Activated naive CD4-positive, alpha-beta T cell treated with anti-CD3 and anti-CD28 coated beads, Interleukin-2, amount 50 U/mL, for 24 hours (primary cell): ENCODE results near the gene DPYSL4.

Experiments
- H3K27ac Mint-ChIP-seq: one replicate; pipeline ENCODE4 v1.8.0; 2021; ENCODE audit warnings: mild to moderate bottlenecking, mixed read lengths
- H3K27me3 Mint-ChIP-seq: one replicate; pipeline ENCODE4 v1.8.0; 2021; ENCODE audit warnings: mixed read lengths
- H3K36me3 Mint-ChIP-seq: one replicate; pipeline ENCODE4 v1.8.0; 2021; ENCODE audit warnings: mixed read lengths
- H3K4me1 Mint-ChIP-seq: one replicate; pipeline ENCODE4 v1.8.0; 2021; ENCODE audit warnings: mixed read lengths
- H3K4me3 Mint-ChIP-seq: one replicate; pipeline ENCODE4 v1.8.0; 2021; ENCODE audit warnings: mild to moderate bottlenecking, mixed read lengths
- H3K9me3 Mint-ChIP-seq: one replicate; pipeline ENCODE4 v1.8.0; 2021; ENCODE audit warnings: mixed read lengths

DPYSL4 gene

GRCh38 chr10:132203256-132204077 lies 16.7 kb downstream of the DPYSL4 start:
- no peaks in the 10 kb centered on the region for H3K27me3 Mint-ChIP-seq
- no peaks in the 10 kb centered on the region for H3K9me3 Mint-ChIP-seq
- no peak overlapping the region for H3K27ac Mint-ChIP-seq
- H3K36me3 Mint-ChIP-seq = no peaks in the 10 kb centered on the region
- H3K4me1 Mint-ChIP-seq = no peaks in the 10 kb centered on the region
- no peak overlapping the region for H3K4me3 Mint-ChIP-seq

- Mint-ChIP-seq H3K27ac (no peak overlapping the region), H3K4me1 (no peaks in the 10 kb centered on the region), H3K36me3 (no peaks in the 10 kb centered on the region), H3K27me3 (no peaks in the 10 kb centered on the region), H3K9me3 (no peaks in the 10 kb centered on the region), H3K4me3 (no peak overlapping the region)
These were observed 17.5 kb downstream of the DPYSL4 start for GRCh38 chr10:132204078-132204780.

- Mint-ChIP-seq H3K27ac (no peak overlapping the region), H3K9me3 (no peaks in the 10 kb centered on the region), H3K27me3 (no peaks in the 10 kb centered on the region), H3K4me1 (no peaks in the 10 kb centered on the region), H3K4me3 (no peak overlapping the region), H3K36me3 (no peaks in the 10 kb centered on the region)
These were observed 18.2 kb downstream of the DPYSL4 start for GRCh38 chr10:132204781-132205473.

- no peaks in the 10 kb centered on the region for H3K4me1 Mint-ChIP-seq
- no peaks in the 10 kb centered on the region for H3K36me3 Mint-ChIP-seq
- no peaks in the 10 kb centered on the region for H3K27me3 Mint-ChIP-seq
- no peak overlapping the region for H3K27ac Mint-ChIP-seq
- H3K9me3 Mint-ChIP-seq = no peaks in the 10 kb centered on the region
- H3K4me3 Mint-ChIP-seq = no peak overlapping the region
These were observed 19.1 kb downstream of the DPYSL4 start for GRCh38 chr10:132205650-132206376.

- H3K36me3 Mint-ChIP-seq = no peaks in the 10 kb centered on the region
- H3K4me3 Mint-ChIP-seq = no peak overlapping the region
- no peak overlapping the region for H3K27ac Mint-ChIP-seq
- no peaks in the 10 kb centered on the region for H3K9me3 Mint-ChIP-seq
- no peaks in the 10 kb centered on the region for H3K27me3 Mint-ChIP-seq
- no peaks in the 10 kb centered on the region for H3K4me1 Mint-ChIP-seq
These were observed 19.6 kb downstream of the DPYSL4 start for GRCh38 chr10:132206377-132206745.

- Mint-ChIP-seq H3K4me1 (no peaks in the 10 kb centered on the region), H3K9me3 (no peaks in the 10 kb centered on the region), H3K36me3 (peaks cover under 1% of the 10 kb centered on the region), H3K27me3 (no peaks in the 10 kb centered on the region), H3K27ac (no peak overlapping the region), H3K4me3 (no peak overlapping the region)
These were observed 20.2 kb downstream of the DPYSL4 start for GRCh38 chr10:132206806-132207535.

GRCh38 chr10:132207536-132208461 lies 21.1 kb downstream of the DPYSL4 start:
- Mint-ChIP-seq H3K9me3 (no peaks in the 10 kb centered on the region), H3K36me3 (peaks cover 6% of the 10 kb centered on the region), H3K4me3 (no peak overlapping the region), H3K4me1 (no peaks in the 10 kb centered on the region), H3K27ac (no peak overlapping the region), H3K27me3 (no peaks in the 10 kb centered on the region)

- no peaks in the 10 kb centered on the region for H3K4me1 Mint-ChIP-seq
- H3K4me3 Mint-ChIP-seq = no peak overlapping the region
- H3K27me3 Mint-ChIP-seq = no peaks in the 10 kb centered on the region
- H3K36me3 Mint-ChIP-seq = peaks cover 10% of the 10 kb centered on the region
- no peak overlapping the region for H3K27ac Mint-ChIP-seq
- H3K9me3 Mint-ChIP-seq = no peaks in the 10 kb centered on the region
These were observed 21.8 kb downstream of the DPYSL4 start for GRCh38 chr10:132208462-132209050.

GRCh38 chr10:132209130-132209529 lies 22.4 kb downstream of the DPYSL4 start:
- Mint-ChIP-seq H3K27me3 (no peaks in the 10 kb centered on the region), H3K4me3 (no peak overlapping the region), H3K36me3 (peaks cover 15% of the 10 kb centered on the region), H3K4me1 (no peaks in the 10 kb centered on the region), H3K27ac (no peak overlapping the region), H3K9me3 (no peaks in the 10 kb centered on the region)

GRCh38 chr10:132209978-132210530 lies 23.3 kb downstream of the DPYSL4 start:
- Mint-ChIP-seq H3K4me1 (no peaks in the 10 kb centered on the region), H3K27ac (no peak overlapping the region), H3K4me3 (no peak overlapping the region), H3K36me3 (peaks cover 22% of the 10 kb centered on the region), H3K9me3 (peaks cover 5% of the 10 kb centered on the region), H3K27me3 (no peaks in the 10 kb centered on the region)

- no peaks in the 10 kb centered on the region for H3K27me3 Mint-ChIP-seq
- H3K36me3 Mint-ChIP-seq = peaks cover 28% of the 10 kb centered on the region
- no peak overlapping the region for H3K4me3 Mint-ChIP-seq
- H3K27ac Mint-ChIP-seq = no peak overlapping the region
- peaks cover 5% of the 10 kb centered on the region for H3K9me3 Mint-ChIP-seq
- no peaks in the 10 kb centered on the region for H3K4me1 Mint-ChIP-seq
These were observed 24.0 kb downstream of the DPYSL4 start for GRCh38 chr10:132210766-132211165.

GRCh38 chr10:132211246-132211645 lies 24.5 kb downstream of the DPYSL4 start:
- peaks cover 28% of the 10 kb centered on the region for H3K36me3 Mint-ChIP-seq
- no peak overlapping the region for H3K27ac Mint-ChIP-seq
- H3K4me3 Mint-ChIP-seq = no peak overlapping the region
- no peaks in the 10 kb centered on the region for H3K27me3 Mint-ChIP-seq
- H3K4me1 Mint-ChIP-seq = no peaks in the 10 kb centered on the region
- peaks cover 5% of the 10 kb centered on the region for H3K9me3 Mint-ChIP-seq

GRCh38 chr10:132212816-132213215 lies 26.1 kb downstream of the DPYSL4 start:
- Mint-ChIP-seq H3K4me3 (no peak overlapping the region), H3K9me3 (peaks cover 5% of the 10 kb centered on the region), H3K36me3 (peaks cover 30% of the 10 kb centered on the region), H3K27ac (no peak overlapping the region), H3K4me1 (no peaks in the 10 kb centered on the region), H3K27me3 (no peaks in the 10 kb centered on the region)
